Medulla oblongata (tissue), 1 donor: ENCODE results near the gene KIAA0586.
"Not testable (repeated sequence)": the region's sequence is repeated elsewhere in the genome, so short reads cannot be mapped to it uniquely, and the experiment has no call there.

Experiments used
- DNase-seq: peaks from one replicate; pipeline ENCODE4 v3.0.0-alpha.2; 2015; ENCODE audit errors: extremely low spot score

The KIAA0586 gene

DNA sequence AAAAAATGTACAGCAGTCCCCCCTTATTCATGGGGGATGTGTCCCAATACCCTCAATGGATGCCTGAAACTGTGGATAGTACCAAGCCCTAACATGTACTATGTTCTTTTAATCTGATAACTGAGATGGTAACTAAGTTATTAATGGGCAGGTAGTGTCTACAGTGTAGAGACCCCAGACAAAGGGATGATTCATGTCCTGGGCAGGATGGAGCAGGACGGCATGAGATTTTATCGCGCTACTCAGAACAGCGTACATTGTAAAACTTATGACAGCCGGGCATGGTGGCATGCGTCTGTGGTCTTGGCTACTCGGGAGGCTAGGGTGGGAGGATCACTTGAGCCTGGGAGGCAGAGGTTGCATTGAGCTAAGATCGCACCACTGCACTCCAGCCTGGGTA, 37.1 kb downstream of the KIAA0586 start:
- DNase-seq = no peak

GRCh38 chr14:58465421-58465820, 37.9 kb downstream of the KIAA0586 start:
- no peak for DNase-seq

DNA sequence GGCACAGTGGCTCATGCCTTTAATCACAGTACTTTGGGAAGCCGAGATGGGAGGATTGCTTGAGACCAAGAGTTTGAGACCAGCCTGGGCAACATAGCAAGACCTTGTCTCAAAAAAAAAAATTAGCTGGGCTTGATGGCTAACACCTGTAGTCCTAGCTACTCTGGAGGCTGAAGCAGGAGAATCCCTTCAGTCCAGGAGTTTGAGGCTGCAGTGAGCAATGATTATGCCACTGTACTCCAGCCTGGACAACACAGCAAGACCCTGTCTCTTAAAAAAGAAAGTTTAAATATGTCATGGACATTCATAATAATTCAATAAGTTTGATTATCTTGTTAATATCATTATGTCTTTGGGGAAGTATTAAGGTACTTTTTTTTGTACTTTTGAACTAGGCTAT, 38.9 kb downstream of the KIAA0586 start:
- DNase-seq = no peak

- no peak for DNase-seq
Observed at GRCh38 chr14:58467575-58467974, 40.1 kb downstream of the KIAA0586 start.

GRCh38 chr14:58469309-58469708, 41.8 kb downstream of the KIAA0586 start:
- no peak for DNase-seq

- no peak for DNase-seq
Observed at GRCh38 chr14:58476320-58476719, 48.8 kb downstream of the KIAA0586 start.

GRCh38 chr14:58477653-58478052, 50.1 kb downstream of the KIAA0586 start:
- DNase-seq = no peak

- not testable (repeated sequence) for DNase-seq
Observed at GRCh38 chr14:58478329-58478728, 50.8 kb downstream of the KIAA0586 start.

- DNase-seq = peak; percentile 7
Observed at GRCh38 chr14:58479975-58480374, 52.5 kb downstream of the KIAA0586 start.

GRCh38 chr14:58484176-58484575, 56.7 kb downstream of the KIAA0586 start:
- no peak for DNase-seq

DNA sequence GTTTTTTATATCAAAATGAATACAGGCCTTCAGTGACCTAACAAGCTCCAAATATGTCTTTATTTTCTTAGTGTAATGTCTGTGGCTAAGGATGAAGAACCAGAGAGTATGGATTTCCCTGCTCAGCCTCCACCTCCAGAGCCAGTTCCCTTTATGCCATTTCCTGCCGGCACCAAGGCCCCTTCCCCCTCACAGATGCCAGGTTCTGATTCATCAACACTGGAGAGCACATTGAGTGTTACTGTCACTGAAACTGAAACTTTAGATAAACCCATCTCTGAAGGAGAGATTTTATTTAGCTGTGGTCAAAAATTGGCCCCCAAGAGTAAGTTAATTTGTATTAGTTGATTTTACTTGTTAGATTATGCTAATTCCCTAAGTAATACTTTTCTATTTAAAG, 61.0 kb downstream of the KIAA0586 start:
- no peak for DNase-seq

- no peak for DNase-seq
Observed at GRCh38 chr14:58491593-58491992, 64.1 kb downstream of the KIAA0586 start.

- no peak for DNase-seq
Observed at GRCh38 chr14:58492044-58492443, 64.5 kb downstream of the KIAA0586 start.

DNA sequence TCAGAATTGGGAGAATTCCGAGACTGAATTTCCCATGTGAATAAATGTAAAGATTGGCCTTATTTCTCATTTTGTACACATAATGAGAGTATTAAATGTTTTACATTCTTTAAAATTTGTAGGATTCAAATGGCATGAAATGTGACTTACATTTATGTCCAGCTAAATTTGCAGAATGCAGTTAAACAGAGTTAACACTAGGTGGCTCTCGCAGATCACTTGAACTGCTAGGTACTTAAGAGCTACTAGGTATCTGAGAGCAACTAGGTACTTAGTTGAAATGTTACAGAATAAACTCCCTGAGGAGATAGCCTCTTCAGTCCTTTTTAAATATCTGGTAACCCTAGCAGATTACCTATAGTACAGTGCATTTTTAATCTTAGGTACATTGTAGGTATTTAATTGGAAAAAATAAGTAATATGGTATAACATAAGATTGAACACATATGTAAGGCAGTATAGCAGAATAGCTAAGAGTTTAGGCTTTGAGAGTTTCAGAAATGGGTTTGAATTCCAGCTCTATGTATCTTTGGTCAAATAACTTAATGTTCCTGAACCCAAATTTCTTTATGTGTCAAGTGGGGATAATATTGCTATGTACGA, 73.8 kb downstream of the KIAA0586 start:
- DNase-seq = peak; percentile 68

DNA sequence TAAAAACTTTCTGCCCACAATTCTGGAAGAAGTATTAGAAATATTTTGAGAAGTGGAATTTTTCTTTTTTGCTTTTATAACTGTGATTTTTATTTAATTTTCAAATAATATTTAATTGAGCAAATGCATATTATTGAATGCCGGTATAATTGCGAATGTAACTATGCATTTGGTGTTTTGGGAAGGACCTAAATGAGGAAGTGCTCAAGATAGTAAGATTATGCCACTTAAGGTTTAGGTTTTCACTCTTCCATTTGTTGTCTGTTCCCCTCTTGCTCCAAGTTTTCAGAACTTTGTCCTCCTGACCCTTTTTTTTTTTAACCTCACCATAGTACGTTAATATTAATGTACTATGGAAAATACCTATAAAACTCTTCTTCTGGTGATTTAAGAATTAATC, 85.8 kb downstream of the KIAA0586 start:
- no peak for DNase-seq

DNA sequence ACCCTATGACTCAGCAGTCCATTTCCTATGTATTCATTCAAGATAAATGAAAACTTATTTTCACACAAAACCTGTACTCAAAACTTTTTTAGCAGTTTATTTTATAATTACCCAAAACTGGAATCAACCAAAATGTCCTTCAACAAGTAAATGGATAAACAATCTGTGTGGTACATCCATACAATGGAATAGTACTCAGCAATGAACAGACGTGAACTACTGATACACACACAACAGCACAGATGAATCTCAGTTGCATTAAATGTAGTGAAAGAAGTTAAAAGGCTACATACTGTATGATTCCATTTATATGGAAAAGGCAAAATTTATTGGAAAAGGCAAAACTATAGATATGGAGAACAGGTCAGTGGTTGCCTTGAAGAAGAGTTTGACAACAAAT, 90.1 kb downstream of the KIAA0586 start:
- no peak for DNase-seq

GRCh38 chr14:58525691-58526090, 98.2 kb downstream of the KIAA0586 start:
- not testable (repeated sequence) for DNase-seq

DNA sequence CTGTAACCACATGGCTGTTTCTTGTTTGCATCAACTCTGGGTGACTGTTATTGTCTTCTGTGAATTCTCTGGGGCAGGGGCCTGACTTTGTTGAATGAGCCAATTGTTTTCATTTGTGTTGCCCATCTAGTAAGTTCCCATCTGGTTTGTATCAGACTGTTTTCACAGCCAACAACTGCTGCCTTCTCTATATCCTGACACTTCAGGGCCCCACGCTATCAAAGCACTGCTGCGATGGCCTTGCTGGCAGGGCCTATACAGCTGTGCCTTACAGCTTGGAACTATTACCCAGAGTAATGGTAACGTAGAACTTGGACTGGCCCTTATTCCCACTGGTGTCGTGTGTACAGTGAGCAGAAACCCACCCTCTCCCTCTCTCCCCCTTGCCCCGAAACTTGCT, 105.9 kb downstream of the KIAA0586 start:
- DNase-seq = peak; percentile 89

- no peak for DNase-seq
Observed at GRCh38 chr14:58535044-58535443, 107.5 kb downstream of the KIAA0586 start.

DNA sequence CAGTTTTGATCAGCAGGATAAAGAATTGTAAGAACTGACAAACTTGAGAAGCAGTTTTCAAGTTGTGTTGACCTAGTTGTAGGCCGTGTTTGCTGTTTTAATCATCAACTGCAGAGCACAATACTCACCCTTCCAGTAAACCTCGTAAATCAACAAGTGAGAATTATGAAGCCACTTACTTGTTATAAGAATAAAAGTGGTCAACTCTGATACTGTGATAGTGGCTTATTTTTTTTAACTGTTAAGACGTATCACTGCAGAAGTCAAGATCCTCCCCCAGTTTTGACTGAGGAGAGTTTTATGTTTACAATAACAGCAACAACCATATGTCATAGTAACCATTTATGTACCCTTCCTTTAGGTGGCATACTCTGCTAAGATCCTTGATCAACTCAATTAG, 109.5 kb downstream of the KIAA0586 start:
- no peak for DNase-seq

DNA sequence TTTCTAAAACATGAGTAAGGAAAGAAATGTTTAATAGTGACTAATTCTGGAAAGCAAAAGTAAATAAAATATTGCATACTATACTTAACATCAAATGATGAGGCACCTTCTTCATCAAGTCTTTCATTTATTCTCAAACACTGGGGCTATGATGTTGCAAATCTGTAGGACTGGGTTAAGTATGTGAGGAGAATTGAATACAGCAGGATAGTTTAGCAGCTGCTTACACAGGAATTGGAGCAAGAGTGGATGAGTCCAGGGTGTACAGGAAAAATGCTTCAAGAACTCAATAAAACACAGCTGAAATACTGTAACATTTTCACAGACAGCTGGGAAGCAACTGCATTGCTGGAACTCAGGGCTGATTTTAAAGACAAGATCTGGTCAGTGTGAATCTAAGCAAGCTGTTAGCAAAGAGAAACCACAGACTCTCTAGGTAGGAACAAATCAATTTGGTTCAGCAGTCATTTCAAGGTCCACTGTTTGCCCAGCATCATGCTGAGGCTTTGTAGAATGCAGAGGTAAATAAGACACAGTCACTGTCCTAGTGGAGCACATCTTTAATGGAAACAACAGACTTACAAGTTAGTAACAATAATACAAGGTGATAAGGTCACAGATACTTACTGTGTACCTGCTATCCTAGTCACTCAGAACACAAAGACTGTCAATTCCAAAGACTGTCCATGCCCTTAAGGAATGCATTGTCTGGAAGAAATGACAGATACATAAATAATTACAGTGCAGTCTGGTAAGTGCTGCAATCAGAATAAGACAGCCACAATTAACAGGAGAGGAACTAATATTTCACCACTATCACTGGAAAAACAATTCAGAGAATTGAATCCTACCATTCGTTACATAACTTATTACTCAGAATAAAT, 113.5 kb downstream of the KIAA0586 start:
- no peak for DNase-seq

DNA sequence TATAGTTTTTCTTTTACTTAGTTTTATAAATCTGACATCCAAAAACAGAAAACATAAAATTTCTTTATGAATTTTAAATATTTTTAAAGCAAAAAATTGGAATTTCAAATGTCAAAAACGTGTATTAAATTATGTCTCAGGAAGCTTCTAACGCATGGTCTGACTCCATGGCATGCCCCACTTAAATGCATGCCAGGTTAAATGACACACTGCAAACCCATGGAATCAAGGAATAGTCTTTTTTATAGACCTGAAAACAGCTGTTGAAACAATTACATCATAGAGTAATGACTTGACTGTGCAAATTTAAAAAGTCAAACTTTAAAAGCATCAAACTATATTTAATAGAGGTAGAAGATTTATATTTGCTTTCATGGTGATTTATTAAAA, 114.1 kb downstream of the KIAA0586 start:
- no peak for DNase-seq

- DNase-seq = no peak
Observed at GRCh38 chr14:58543253-58543652, 115.7 kb downstream of the KIAA0586 start.
